Measurements from ENCODE around the gene HOXA5.

DNA sequence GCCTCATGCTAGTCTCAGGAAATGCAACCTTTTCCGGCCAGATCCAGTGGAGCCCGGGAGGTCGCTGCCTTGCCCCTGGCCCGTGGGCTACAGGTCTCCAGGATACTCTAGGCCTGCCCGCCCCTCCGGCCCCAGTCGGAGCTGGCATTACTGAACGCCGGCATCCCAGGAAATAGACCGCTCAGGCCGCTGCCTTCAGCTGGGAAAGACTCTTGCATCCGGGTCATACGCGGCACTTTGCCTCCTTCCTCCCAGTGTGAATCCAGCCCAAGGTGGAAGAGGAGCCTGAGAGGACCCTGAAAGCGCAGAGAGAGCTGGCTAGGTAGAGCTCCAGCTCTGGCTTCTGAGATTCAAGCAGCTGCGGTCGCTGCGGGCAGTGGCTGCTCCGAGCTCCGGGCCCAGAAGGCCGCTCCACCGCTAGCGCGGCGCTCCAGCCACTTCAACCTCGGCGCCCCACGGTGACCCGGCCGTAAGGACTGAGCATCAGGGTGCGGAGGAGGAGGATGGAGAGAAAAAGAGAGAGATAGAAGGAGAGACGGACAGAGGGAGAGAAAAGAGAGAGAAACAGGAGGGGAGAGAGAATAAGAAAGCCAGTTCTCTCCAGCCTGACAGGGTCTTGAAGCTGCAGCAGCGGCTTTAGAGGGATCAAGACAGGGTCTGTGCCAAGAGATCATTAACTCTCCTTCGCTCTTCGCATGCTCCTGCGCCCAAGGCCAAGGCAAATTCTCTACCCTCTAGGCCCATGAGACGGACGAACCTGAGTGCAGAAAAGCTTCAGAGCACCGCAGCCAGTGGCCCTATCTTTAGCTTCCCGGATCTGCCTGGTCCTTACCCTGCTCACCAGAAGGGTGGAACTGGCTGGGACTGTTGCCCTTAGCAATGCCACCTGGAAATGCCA lies 32.4 kb upstream of the HOXA5 start:
- TF ChIP-seq, protein P1, sequence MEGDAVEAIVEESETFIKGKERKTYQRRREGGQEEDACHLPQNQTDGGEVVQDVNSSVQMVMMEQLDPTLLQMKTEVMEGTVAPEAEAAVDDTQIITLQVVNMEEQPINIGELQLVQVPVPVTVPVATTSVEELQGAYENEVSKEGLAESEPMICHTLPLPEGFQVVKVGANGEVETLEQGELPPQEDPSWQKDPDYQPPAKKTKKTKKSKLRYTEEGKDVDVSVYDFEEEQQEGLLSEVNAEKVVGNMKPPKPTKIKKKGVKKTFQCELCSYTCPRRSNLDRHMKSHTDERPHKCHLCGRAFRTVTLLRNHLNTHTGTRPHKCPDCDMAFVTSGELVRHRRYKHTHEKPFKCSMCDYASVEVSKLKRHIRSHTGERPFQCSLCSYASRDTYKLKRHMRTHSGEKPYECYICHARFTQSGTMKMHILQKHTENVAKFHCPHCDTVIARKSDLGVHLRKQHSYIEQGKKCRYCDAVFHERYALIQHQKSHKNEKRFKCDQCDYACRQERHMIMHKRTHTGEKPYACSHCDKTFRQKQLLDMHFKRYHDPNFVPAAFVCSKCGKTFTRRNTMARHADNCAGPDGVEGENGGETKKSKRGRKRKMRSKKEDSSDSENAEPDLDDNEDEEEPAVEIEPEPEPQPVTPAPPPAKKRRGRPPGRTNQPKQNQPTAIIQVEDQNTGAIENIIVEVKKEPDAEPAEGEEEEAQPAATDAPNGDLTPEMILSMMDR (IDR thresholded peaks at IDR 0.05) = no peak
- TF ChIP-seq POLR2A (IDR thresholded peaks at IDR 0.05) = no peak
